ENCODE measurements around the gene ATF6.

The ATF6 gene

DNA sequence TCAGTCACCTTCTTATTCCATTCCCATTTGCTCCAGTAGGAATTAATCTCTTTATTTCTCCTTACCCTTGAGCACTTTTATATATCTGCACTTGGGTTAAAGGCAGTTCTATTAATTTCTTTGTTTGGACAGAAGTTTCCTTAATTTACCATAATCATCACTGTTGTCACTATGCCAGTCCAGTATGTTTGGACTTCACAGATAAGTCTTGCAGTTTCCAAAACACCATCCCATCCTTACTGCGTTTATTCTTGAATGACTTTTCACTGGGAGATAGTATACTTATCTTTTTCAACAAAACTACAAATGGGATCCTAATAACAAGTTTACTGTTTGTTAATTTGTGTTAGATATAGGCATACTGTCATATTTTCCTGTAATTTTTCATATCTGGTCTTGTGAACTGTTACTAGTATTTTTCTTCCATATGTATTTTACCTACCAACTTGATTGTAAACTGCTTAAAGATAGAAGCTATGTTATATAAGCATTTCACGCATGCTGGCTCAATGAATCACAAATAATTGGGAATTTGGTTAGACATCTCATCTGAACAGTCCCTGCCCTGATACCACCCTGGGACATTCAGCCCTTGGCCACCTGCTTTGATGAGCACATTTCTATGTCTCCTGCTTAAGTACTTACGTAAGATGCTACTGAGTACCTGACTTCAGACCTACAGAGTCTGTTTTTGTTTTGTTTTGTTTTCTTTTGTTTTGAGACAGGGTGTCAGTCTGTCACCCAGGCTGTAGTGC lies 179.4 kb downstream of the ATF6 start:
- no peak for DNase-seq

DNA sequence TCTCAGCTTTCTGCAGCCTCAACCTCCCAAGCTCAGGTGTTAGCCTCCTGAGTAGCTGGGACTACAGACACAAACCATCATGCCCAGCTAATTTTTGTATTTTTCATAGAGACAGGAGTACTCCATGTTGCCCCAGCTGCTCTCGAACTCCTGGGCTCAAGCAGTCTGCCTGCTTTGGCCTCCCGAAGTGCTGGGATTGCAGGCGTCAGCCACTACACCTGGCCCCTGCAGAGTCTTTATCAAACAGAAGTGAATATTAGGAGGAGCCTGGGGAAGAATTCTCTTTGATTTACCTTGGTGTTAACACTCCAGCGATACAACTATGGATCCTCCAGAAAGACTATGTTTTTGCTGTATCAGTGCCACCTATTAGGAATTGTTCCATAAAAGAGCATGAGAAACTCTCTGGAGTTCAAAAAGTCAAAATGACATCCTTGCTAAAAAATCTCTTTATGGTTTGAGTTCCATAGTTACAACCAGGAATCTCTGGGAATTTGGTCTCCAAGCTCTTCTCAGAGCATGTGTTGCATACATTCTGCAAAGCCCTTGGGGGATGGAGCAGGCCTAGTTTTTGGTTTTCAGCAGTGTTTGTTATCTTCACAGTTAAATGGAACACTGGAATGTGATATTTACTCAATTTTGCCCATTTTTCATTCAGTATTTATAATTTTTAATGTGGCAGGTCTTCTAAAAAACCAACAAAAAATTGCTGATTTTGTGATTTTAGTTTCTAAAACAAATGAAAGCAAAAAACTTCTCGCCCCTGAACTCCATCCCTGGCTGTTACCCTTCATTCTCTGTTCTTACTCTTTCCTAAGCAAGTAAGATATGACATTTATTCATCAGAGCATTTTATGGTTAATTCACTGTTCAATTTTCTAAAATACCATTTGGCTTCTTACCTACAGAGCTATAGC lies 180.2 kb downstream of the ATF6 start:
- DNase-seq, result no peak

DNA sequence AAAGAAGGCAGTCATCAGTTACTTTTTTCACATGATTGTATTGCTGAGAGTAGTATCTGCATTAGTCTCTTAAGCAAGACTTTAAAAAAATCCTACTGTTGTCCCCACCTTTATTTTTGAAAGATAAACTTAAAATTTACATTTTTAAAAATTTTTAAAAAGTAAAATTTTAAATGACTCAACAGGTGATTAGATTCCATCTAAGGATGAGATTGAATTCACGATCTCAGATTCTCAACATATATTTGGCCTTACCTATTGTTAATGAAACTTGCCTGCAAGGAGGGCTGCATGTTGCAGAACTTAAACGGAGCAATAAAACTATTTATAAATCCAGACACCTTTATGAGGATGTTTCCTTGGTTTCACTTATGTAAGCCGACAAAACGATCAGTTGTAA lies 182.3 kb downstream of the ATF6 start:
- DNase-seq, result no peak

DNA sequence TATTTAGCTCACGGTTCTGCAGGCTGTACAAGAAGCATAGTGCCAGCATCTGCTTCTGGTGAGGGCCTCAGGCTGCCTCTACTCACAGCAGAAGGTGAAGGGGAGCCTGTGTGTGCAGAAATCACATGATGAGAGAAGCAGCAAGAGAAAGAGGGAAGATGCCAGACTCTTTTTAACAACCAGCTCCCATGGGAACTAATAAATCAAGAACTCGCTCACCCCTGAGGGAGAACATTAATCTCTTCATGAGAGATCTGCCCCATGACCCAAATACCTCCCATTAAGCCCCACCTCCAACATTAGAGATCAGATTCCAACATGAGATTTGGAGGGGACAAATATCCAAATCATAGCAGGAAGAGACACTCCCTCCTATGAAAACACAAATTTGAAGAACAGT lies 183.4 kb downstream of the ATF6 start:
- no peak for DNase-seq

DNA sequence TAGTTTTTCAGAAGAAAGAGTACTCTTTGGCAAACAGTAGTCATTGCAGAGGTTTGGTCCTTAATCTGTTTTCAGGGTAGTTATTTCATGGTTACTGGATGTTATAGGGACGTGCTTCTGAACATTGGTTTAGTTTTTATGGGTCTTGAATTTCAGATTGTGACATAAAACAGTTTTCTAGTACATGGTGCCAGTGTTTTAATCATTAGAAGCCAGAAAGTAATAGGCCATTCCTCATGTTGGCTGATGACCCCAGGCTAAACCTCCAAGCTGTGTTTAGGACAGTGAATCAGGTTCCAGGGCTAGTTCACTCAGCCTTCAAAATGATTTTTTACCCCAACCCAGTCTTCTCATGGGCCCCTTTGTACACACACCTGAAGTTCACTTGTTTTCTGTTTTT lies 184.3 kb downstream of the ATF6 start:
- no peak for DNase-seq

DNA sequence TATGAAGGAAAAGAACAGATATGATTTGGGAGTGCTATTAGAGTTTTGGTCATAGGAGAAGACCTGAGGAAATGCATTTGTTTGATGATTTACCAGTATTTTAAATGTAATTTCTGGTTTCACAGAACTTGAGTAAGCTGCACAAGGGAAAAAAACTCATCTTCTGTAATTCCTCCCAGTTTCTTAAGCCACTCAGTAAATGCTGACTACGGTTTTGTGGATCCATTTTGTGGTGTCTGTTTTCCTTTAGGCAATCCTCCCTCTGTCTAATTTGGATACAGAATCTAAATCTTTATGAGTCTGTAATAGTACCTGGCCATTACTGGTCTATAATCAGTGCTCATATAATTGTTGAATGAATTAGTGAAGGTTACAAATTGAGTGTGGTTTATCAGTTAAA lies 185.5 kb downstream of the ATF6 start:
- no peak for DNase-seq

DNA sequence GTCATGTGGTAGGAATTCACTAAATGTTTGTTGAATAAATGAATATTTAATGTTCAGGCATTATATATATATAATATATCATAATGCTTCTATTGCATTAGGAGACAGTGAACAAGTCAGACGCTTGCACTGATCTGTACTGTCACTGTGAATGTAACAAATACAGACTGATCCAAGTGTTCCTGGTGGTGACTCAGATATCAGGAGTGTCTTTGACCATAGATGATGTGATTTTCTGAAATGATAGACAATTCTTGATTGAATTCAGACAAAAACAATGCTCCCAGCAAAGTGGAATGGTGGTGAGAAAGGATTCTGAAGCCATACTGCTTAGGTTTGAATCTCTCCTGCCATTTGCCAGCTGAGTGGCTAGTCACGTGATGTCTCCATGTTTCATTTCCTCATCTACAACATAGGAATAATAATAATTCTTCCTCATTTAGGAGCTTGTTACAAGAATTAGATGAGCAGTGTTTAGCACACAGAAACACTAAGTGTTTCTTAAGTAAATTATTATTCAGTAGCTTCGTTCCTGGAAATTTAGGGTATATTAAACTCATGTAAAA lies 186.6 kb downstream of the ATF6 start:
- no peak for DNase-seq

DNA sequence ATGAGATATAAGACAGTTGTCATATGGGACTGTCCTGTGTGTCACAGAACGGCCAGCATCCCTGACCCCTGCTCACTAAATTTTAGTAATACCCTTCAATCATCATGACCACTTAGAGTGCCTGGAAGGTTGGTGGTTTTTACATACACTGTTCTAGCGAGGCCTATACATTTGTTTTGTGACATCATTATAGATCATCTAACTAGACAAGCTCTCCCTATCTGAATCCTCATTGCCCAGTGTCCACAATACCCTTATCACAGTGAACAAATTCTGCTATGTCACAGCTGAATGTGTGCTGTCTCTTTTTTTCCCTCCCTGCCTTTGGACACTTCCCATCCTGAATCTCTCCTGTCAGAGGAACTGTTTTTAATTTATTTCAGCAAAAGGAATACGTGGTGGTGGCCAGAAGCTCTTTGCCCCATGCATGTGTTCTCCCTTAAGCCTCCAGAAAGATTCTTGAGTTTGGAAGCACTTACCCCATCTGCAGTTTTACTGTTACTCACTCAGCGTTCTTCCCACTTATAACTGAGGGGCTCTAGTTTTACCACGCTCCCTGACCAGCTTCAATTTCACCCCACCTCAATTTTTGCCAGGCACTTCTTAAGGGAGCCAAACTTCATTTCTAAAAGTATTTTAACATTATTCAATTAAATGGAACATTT lies 187.3 kb downstream of the ATF6 start:
- DNase-seq, result no peak

DNA sequence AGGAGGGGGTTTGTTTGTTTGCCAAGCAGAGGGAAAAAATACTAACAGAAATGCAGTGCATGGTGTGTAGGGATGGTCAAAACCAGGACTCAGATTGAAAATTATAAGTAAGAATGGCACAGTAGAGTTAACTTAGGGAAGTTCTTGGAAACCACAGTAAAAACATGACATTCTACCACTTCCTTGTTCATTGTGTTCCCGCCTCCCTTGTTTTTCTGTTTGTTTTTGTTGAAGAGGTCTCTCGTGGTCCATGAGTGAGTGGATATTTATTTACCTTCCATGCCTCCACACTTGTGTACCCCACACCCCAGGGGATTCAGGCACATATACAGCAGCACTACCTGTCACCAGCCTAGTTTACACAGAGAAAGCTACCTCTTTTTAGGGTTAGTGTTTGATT lies 187.9 kb downstream of the ATF6 start:
- no peak for DNase-seq

DNA sequence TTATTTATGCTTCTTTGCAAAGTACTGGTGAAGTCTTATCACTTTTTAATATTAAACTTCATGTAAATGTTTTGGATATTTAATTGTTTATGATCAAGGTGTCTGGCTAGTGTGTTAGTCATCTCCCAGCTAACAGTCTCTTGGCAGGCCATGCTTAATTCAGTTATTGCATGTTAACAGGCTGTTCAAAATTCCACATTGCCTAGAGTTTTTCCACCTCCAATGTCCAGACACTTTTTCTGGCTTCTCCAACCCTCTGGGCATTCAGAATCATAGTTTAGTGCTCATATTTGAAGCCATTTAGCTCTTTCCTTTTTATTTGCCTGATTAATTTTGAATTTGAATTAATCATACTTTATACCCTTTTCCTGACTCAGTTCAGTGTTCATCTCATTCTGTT lies 188.3 kb downstream of the ATF6 start:
- DNase-seq, result no peak

DNA sequence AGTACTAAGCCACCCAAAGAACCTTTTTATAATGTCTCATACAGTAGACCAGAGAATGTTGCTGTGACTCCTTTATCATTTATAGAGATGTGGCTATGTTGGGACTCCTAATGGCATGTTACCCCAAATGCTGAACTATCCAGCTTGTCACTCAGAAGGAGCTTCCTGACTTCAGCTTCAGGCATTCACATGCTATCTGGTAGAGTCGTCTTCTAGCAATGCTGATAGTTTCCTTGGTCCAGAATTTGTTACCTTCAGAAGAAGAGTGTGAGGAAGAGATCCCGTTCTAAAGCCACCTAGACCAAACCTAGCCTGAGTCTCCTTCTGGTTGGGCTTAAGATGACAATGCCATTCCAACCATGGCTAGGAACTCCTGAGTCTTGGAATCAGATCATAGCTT lies 189.5 kb downstream of the ATF6 start:
- no peak for DNase-seq

DNA sequence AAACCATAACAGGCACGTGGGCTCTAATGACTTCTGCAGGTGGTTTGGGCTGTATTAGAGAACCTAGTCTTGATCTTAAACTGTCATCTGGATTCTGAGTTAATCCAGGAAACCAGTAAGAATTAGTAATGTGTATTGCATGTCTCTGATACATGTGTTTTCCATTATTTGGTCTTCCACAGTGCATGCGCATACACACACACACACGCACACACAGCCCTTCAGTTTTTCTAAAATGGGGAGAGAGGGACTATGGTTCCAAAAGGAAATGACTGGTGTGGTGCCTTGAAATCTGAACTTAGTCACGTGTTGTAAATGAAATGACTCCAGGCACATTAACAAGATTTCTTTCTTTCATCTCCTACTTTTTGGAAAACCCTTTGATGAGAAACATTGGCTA lies 190.0 kb downstream of the ATF6 start:
- peak; percentile 70 for DNase-seq

DNA sequence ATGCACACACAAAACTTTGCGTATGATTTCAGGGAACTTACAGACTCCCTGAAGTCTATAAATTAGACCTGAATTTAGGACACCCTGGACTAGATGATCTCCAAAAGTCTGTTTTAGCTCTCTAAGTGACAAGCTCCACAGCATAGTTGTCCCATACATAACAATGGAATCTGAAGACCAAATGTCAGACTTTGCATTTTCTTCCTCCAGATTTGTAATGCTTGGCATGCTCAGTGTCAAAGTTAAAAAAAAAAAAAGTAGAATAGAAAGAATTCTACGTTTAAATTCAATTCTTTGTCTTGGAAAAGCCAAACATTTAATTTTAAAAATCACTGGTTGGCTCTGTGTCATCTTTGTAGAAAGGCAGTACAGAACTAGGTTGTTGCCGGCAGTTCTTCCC lies 190.8 kb downstream of the ATF6 start:
- no peak for DNase-seq

DNA sequence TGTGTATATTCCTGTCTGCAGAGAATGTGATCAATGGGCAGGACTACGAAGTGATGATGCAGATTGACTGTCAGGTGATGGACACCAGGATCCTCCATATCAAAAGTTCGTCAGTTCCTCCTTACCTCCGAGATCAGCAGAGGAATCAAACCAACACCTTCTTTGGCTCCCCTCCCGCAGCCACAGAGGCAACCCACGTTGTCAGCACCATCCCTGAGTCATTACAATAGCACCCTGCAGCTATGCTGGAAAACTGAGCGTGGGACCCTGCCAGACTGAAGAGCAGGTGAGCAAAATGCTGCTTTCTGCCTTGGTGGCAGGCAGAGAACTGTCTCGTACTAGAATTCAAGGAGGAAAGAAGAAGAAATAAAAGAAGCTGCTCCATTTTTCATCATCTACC lies 192.3 kb downstream of the ATF6 start:
- DNase-seq, result no peak

DNA sequence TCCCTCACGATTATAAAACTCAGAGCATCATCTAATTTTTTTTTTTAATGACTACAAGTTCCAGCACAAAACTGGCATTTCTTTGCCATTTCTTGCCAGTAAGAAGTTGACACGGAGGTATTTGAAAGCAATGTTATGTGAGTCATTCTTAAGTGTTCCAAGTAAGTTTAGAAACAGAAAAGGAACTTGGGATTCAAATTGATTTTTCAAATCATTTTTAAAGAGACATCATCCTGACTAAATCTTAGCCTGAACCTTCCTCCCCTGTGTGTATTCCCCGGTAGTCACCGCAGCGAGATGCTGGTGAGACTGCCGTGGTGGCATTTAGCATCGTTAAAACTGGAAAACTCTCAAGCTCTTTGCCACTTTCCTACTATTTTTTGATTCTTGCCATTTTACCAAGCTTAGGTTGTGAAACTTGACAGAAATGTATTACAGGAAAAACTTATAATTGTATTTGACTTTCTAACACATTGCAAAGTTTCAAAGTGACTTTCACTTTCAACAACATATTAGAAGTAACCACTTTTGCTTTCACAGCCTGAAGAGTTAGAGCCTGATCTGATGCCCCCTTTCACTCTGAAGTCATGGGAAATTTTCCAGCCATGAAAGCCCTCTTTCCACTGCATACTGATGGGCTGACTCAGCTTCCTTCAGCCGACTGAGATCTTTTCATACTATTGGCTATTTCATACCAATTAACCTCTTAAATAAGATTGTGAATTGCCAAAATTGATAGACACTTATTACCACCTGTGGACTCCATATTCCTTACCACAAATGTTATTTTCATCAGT lies 196.2 kb downstream of the ATF6 start:
- DNase-seq, result peak; percentile 42

DNA sequence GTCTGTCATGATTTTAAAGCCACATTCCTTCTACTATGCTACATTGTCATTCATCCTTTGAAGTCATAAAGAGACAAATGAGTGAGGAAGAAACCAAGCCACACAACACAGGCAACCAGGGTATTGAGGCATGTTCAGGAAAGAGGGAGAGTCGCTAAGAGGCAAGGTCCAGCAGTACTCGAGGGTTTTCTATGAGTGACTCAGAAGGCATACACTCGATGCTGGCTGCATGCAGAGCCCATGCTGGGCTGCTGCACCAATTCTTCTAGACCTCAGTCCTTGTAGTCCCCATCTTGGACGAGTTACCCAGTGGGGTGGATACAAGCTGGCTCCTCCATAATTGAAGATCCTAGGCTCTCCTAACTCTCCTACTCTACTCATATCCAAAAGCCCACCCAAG lies 199.9 kb downstream of the ATF6 start:
- no peak for DNase-seq

DNA sequence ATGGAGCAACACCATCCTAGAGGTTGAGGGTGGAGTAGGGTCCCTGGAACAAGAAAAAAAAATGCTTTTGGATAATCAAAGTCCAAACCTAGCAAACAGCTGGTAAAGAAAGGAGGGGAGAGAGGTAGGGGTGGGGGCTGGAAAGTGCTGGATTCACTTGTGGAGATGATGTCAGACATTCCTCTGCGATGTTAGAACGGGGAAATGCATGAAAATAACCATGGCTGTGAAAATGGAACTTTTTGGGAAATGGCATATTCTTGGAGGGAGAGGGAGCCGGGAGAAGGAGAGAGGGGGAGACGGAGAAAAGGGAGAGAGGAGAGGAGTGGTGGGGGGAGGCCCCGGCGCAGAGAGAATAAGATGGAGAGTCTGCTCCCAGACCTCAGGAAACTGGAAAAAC lies 203.9 kb downstream of the ATF6 start:
- no peak for DNase-seq

DNA sequence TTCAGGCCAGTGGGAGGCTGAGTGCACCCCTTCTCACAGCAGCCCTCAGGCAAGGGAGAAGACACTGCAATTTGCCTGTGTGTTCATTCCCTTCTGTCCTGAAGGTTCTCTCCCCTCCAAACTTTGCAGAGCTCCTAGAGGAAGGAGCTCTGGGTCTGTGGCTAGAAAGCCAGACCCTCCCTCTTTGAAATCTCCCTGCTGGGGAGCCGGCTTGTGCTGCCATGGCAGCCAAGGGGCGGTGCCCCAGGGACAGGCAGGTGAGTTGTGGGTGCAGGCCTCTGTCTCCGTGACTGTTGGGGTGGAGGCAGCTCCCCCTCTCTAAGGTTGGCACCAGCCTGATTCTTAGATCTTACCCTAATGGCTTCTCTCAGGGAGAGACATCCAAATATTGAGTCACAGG lies 204.5 kb downstream of the ATF6 start:
- DNase-seq, result no peak

DNA sequence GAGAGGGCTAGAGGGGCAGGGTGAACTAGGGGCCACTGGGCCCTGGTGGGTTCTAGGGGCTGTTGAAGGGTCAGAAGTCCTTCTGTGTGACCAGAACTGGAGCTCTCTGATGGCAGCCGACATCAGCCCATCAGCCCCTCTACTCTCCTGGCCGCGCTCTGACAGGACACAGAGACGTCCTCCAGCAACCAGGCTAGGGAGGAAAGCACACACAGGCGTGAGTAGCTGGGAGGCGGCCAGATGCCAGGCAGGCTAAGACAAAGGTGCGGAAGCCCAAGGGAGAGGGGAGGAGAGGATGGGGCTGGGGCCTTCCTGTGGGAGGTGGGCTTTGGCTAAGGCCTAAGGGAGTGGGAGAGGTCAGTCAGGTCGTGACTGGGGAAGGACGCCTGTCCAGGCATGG lies 206.7 kb downstream of the ATF6 start:
- DNase-seq, result no peak

DNA sequence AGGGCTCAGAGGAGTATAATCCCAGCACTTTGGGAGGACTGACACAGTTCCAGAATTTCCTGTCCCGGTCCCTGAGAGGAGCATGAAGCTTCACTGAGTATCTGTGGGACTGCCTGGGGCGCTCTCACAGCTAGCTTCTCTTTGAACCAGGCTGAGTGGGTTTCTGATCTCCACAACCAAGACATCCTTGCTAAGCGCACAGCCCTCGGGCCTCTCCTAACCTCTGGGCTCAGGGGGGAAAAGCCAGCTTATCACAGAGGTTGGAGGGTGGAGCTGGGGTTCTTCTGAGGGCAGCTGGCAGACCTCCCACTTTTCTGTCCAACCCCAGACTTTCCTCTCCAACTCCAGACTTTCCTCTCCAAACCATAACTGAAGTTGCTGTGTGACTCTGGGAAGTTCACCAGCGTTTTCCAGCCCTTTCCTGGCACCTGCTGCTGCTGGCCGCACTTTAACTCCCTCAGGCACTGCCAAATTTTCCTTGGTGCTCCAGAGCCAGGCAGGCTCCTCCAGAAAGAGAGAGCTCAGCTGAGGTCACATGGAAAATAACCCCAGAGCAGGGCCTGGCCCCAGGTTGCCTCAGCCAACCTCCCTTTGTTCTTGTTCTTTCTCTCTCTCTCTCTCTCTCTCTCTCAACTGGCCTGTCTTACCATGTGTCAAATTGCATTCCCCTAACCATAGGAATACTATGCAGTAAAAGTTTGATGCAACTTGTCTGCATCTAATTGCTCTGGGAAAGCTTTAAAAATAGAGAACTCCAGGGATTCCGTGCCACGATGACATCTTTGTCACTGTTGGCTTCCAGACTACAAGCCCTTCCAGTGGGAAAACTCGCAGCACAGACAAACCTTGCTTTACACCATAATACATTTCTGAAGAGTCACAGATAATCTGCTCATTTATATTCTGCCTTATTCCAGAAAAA lies 208.1 kb downstream of the ATF6 start:
- DNase-seq, result peak; percentile 70

DNA sequence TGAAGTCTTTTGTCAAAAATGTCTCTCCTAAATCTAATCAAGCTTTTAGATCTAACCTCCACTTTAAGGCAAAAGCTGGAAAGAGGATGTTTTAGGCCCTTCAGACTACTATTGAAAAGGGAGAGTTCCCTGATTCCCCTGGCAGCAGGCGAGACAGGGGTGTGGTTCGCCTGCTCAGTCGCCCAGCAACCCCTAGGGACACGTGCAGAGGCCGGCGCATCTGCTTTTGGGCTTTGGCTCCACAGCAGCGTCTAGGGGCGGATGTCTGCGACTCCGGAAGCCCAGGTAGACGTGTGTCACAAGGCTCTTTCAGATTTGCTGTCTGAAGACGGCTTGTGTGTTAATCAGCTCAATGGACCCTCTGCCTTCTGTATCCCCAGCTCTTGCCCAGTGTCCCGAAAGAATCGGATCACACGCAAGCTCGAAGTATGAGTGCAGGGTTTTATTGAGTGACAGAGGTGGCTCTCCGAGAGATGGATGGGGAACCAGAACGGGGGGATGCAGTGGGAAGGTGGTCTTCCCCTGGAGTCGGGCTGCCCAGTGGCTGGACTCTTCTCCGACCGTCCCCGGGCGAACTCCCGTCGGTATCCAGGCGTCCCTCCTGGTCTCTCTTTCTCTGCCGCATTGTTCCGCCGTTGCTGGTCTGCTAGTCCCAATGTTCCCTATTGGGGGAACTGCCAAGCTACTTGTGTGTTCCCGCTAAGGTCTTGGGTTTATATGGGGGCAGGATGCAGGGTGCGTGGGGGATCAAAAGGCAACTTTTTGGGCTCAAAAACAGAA lies 212.1 kb downstream of the ATF6 start:
- no peak for DNase-seq

Data from right forelimb (tissue), 1 donor.